HepG2 (cell line): Measurements from ENCODE around the gene SQSTM1. TPM values are rescaled to one million over a fixed set of nuclear protein-coding genes. Genes with fewer than 3 reads are reported as not detected.

Source experiments
- ARNT ChIP-seq: fragments of 450-650 bp; IDR thresholded peaks from 2 replicates; pipeline ENCODE4 v1.6.1; 2017
- ATAD3A ChIP-seq: sonication (generic); formaldehyde crosslinking; IDR thresholded peaks from 2 replicates; pipeline ENCODE4 v1.4.0; 2020; ENCODE audit warnings: missing genetic modification reagents
- ATF3 ChIP-seq: sonication (generic); formaldehyde crosslinking; IDR thresholded peaks from 2 replicates; pipeline ENCODE4 v1.4.0; 2020; ENCODE audit warnings: missing genetic modification reagents
- CCDC6 ChIP-seq: sonication (generic); formaldehyde crosslinking; IDR thresholded peaks from 2 replicates; pipeline ENCODE4 v1.8.1; 2022; ENCODE audit warnings: mild to moderate bottlenecking, missing genetic modification reagents, moderate library complexity
- CTCF ChIP-seq: sonication (generic); formaldehyde crosslinking; IDR thresholded peaks from 2 replicates; pipeline ENCODE4 v1.5.0; 2020; ENCODE audit warnings: mild to moderate bottlenecking, missing genetic modification reagents, moderate library complexity
- FOXO4 ChIP-seq: sonication (generic); formaldehyde crosslinking; conservative IDR thresholded peaks from 2 replicates; pipeline ENCODE4 v1.8.1; 2023; ENCODE audit warnings: missing genetic modification reagents
- GABPB1 ChIP-seq: IDR thresholded peaks from 2 replicates; pipeline ENCODE4 v1.6.1; 2016; ENCODE audit warnings: mild to moderate bottlenecking, missing genetic modification reagents, moderate library complexity, missing compliant biosample characterization
- GZF1 ChIP-seq: sonication (generic); formaldehyde crosslinking; IDR thresholded peaks from 2 replicates; pipeline ENCODE4 v1.5.1; 2020; ENCODE audit warnings: mild to moderate bottlenecking, missing genetic modification reagents
- HOXA9 ChIP-seq: sonication (generic); formaldehyde crosslinking; IDR thresholded peaks from 2 replicates; pipeline ENCODE4 v1.8.1; 2022; ENCODE audit warnings: missing genetic modification reagents, mild to moderate bottlenecking, moderate library complexity, borderline replicate concordance
- PBX2 ChIP-seq: IDR thresholded peaks from 2 replicates; pipeline ENCODE4 v1.6.1; 2016; ENCODE audit warnings: control low read depth
- RAD21 ChIP-seq: fragments of 450-650 bp; formaldehyde crosslinking; IDR thresholded peaks from 2 replicates; pipeline ENCODE4 v1.5.0; 2020; ENCODE audit warnings: mild to moderate bottlenecking
- RNF2 ChIP-seq: fragments of 450-650 bp; conservative IDR thresholded peaks from 2 replicates; pipeline ENCODE4 v1.6.1; 2016; ENCODE audit warnings: low read depth
- STAG1 ChIP-seq: sonication (generic); formaldehyde crosslinking; IDR thresholded peaks from 2 replicates; pipeline ENCODE4 v1.4.0; 2020; ENCODE audit warnings: missing genetic modification reagents
- TERF1 ChIP-seq: sonication (generic); formaldehyde crosslinking; IDR thresholded peaks from 2 replicates; pipeline ENCODE4 v1.8.0; 2022; ENCODE audit warnings: mild to moderate bottlenecking, missing genetic modification reagents, moderate library complexity
- TFDP1 ChIP-seq: IDR thresholded peaks from 2 replicates; pipeline ENCODE4 v1.6.1; 2016; ENCODE audit warnings: missing compliant biosample characterization, missing genetic modification reagents, borderline replicate concordance
- ZFP91 ChIP-seq: sonication (generic); formaldehyde crosslinking; IDR thresholded peaks from 2 replicates; pipeline ENCODE4 v1.9.0; 2022; ENCODE audit warnings: missing genetic modification reagents, mild to moderate bottlenecking, borderline replicate concordance
- ZFY ChIP-seq: sonication (generic); formaldehyde crosslinking; IDR thresholded peaks from 2 replicates; pipeline ENCODE4 v1.4.0; 2020; ENCODE audit warnings: missing genetic modification reagents
- ZMAT3 ChIP-seq: sonication (generic); formaldehyde crosslinking; conservative IDR thresholded peaks from 2 replicates; pipeline ENCODE4 v1.7.0; 2021; ENCODE audit warnings: missing genetic modification reagents
- ZNF678 ChIP-seq: sonication (generic); formaldehyde crosslinking; IDR thresholded peaks from 2 replicates; pipeline ENCODE4 v1.4.0; 2020; ENCODE audit warnings: mild to moderate bottlenecking, missing genetic modification reagents
- ZNF775 ChIP-seq: sonication (generic); formaldehyde crosslinking; IDR thresholded peaks from 2 replicates; pipeline ENCODE4 v1.4.0; 2020; ENCODE audit warnings: missing genetic modification reagents, mild to moderate bottlenecking, moderate library complexity, borderline replicate concordance
- ZNF839 ChIP-seq: sonication (generic); formaldehyde crosslinking; IDR thresholded peaks from 2 replicates; pipeline ENCODE4 v1.4.0; 2020; ENCODE audit warnings: missing genetic modification reagents, mild to moderate bottlenecking, borderline replicate concordance
- polyA plus RNA-seq, 8 experiments: library from polyadenylated mRNA; depleted of rRNA in 3 of 8; stranded (reverse) in 7 of 8; unstranded in 1 of 8; fragments of >200 nt; fragmentation: Illumina TruSeq in 4 of 8; extraction: Trizol in 4 of 8; gene quantifications; 2 replicates each; pipeline versions ENCODE4 v1.2.1 to v1.2.3, GENCODE V29; 2011 to 2016; ENCODE audit warnings: low read depth in 4 of 8, missing spikeins in 1 of 8, mixed read lengths in 1 of 8; ENCODE audit not compliant: insufficient read depth in 1 of 8
- total RNA-seq, 5 experiments: library from RNA; depleted of rRNA; stranded (reverse); fragments of >200 nt; fragmentation: Illumina TruSeq; extraction: Trizol; gene quantifications; 2 replicates each; pipeline ENCODE4 v1.2.3, GENCODE V29; 2016; ENCODE audit warnings: low read depth in 1 of 5

The SQSTM1 gene
- total and polyA plus RNA-seq, 2 of the 13 experiments (the other 11 are each of a cell fraction or from before 2014, with no cell fraction given) = 90.9 to 160 TPM

- TF ChIP-seq RAD21 (CRISPR knock-in tag) = peak; percentile 11; the same call in 1 of the 2 replicates
- no peak for TF ChIP-seq ZNF839 (CRISPR knock-in tag)
- no peak for TF ChIP-seq ZNF678 (CRISPR knock-in tag)
- peak; percentile 41 for TF ChIP-seq GABPB1
- TF ChIP-seq PBX2 (CRISPR knock-in tag) = no peak
- no peak for TF ChIP-seq RNF2
- TF ChIP-seq TFDP1 (CRISPR knock-in tag) = 0 out of 2 replicates have a peak, but pooled peaks have one; percentile 12
- no peak for TF ChIP-seq ZNF775 (CRISPR knock-in tag)
- no peak for TF ChIP-seq TERF1
- TF ChIP-seq HOXA9 (CRISPR knock-in tag) = 0 out of 2 replicates have a peak, but pooled peaks have one; percentile 19
- no peak for TF ChIP-seq CTCF
- TF ChIP-seq ZFY (CRISPR knock-in tag) = peak; percentile 82
- no peak for TF ChIP-seq ARNT
- TF ChIP-seq FOXO4 = no peak
- TF ChIP-seq GZF1 (CRISPR knock-in tag) = no peak
- TF ChIP-seq ATF3 = no peak
- TF ChIP-seq ZMAT3 = no peak
- TF ChIP-seq ZFP91 (CRISPR knock-in tag) = peak; percentile 98; the same call in 1 of the 2 replicates
- peak; percentile 59; the same call in 1 of the 2 replicates for TF ChIP-seq CCDC6
- TF ChIP-seq ATAD3A (CRISPR knock-in tag) = no peak
- TF ChIP-seq STAG1 = no peak
Observed at GRCh38 chr5:179806250-179807048, 14.3 kb upstream of the SQSTM1 start, which contains the start of gene MGAT4B (continued).
